ENCODE measurements around the gene SLC24A3.

Gene SLC24A3

GRCh38 chr20:19594896-19595295, 382.5 kb downstream of the SLC24A3 start:
- no peak for DNase-seq (ENCODE audit: low read depth in 2 of 2)

GRCh38 chr20:19598117-19598850, 385.8 kb downstream of the SLC24A3 start:
- no peak for DNase-seq (ENCODE audit: low read depth in 2 of 2)

- no peak for DNase-seq (ENCODE audit: low read depth in 2 of 2)
These were observed 386.8 kb downstream of the SLC24A3 start for GRCh38 chr20:19599200-19599599.

GRCh38 chr20:19600042-19600441, 387.6 kb downstream of the SLC24A3 start:
- DNase-seq (ENCODE audit: low read depth in 2 of 2) = no peak

GRCh38 chr20:19601126-19601810, 388.8 kb downstream of the SLC24A3 start:
- DNase-seq (ENCODE audit: low read depth in 2 of 2) = no peak

GRCh38 chr20:19602675-19603375, 390.4 kb downstream of the SLC24A3 start:
- no peak for DNase-seq (ENCODE audit: low read depth in 2 of 2)

GRCh38 chr20:19603376-19603750, 390.9 kb downstream of the SLC24A3 start:
- no peak for DNase-seq (ENCODE audit: low read depth in 2 of 2)

- no peak for DNase-seq (ENCODE audit: low read depth in 2 of 2)
These were observed 393.5 kb downstream of the SLC24A3 start for GRCh38 chr20:19605786-19606485.

DNA sequence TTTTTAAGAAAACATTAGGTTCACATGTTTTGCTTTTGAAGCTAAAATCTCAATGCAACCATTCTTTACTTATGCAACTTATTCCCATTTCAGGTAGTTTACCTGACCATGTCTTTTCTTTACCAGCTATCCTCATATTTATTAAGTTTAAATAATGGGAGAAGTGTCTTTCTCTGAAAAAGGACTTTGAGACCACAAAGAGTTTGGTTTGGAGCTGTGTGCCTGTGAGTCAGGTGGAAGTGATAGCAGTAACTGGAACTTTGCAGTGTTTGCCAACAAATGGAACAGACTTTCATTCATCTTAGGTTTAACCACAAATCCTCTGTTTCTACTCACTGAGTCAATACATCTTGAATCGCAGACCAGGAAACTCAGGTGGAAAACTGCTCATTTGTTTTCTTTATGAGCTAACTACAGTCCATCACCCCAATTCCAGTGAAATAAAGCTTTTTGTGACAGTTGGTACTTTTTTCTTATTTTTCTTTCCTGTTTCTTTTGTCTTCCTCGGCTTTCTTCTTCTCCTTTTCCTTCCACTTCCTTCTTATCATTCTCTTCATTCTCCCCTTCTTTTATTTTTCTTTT, 397.3 kb downstream of the SLC24A3 start:
- no peak for DNase-seq (ENCODE audit: low read depth in 2 of 2)

DNA sequence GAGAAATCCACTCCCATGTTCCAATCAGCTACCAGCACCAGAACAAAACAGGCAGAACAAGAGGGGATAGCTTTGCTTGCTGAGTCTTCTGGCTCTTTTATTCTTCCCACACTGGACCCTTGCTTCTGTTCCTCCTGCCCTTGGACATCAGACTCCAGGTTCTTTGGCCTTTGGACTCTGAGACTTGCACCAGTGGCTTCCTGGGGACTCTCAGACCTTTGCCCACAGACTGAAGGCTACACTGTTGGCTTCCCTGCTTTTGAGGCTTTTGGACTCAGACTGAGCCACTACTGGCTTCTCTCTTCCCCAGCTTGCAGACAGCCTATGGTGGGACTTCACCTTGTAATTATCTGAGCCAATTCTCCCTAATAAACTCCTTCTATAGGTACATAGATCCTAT, 403.2 kb downstream of the SLC24A3 start:
- no peak for DNase-seq (ENCODE audit: low read depth in 2 of 2)

GRCh38 chr20:19616081-19616480, 403.6 kb downstream of the SLC24A3 start:
- no peak for DNase-seq (ENCODE audit: low read depth in 2 of 2)

DNA sequence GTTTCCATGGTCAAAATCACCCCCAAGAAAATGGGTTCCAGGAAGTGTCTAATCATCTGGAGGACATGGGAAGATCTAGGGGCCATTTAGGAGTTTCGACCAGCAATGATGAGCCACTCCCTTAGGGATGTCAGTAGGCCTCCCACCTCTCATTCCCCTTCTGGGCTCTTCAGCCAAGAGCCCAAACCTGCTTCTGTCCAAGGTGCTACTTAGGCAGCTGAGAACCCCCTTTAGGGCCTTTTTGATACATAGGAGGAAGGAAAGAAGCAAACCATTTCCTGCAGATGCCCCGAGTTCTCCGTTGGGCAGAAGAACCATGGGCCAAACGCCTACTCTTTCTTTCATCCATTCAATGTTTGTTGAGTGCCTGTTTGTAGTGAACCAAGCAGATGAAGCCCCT, 404.2 kb downstream of the SLC24A3 start:
- no peak for DNase-seq (ENCODE audit: low read depth in 2 of 2)

DNA sequence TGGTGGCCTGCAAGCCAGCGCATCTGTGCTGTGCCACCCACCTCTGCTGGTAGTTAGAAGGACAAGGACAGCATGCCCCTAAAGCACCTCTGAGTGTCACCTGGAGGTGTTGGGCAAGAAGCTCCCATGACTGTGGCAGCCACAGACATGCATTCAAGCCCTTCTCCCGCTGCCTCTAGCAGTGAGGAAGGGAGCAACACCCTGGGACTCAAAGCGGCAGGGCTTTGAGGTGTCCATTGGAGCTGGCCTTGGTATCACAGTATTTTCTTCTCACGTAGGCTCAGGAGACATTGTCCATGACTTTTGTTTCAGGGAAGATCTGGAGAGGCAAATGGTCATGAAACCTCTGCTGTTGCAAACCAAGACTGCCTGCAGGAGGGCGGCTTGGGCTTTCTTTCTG, 404.8 kb downstream of the SLC24A3 start:
- no peak for DNase-seq (ENCODE audit: low read depth in 2 of 2)

- DNase-seq (ENCODE audit: low read depth in 2 of 2) = no peak
These were observed 406.3 kb downstream of the SLC24A3 start for GRCh38 chr20:19618711-19619110.

- DNase-seq (ENCODE audit: low read depth in 2 of 2) = no peak
These were observed 407.5 kb downstream of the SLC24A3 start for GRCh38 chr20:19619904-19620430.

DNA sequence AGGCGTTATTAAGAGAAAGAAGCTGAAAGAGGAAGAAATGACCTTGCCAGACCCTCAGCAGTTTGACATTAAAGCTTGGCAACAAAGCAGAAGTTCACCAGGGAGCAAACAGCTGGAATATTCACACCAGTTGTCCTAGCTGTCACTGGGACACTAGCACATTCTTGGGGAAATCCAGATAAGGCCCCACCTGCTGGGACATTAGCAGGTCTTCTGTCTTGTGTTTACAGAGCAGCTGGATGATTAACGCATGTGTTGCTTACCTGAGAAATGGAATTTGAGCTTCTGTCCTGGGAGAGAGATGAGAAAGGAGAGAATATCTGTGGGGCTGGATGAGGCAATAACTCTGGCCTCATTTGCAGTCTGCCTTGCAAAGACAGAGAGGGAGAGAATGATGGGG, 408.0 kb downstream of the SLC24A3 start:
- no peak for DNase-seq (ENCODE audit: low read depth in 2 of 2)

- no peak for DNase-seq (ENCODE audit: low read depth in 2 of 2)
These were observed 408.6 kb downstream of the SLC24A3 start for GRCh38 chr20:19621072-19621471.

GRCh38 chr20:19624221-19624965, 412.0 kb downstream of the SLC24A3 start:
- no peak for DNase-seq (ENCODE audit: low read depth in 2 of 2)

GRCh38 chr20:19625426-19625825, 413.0 kb downstream of the SLC24A3 start:
- no peak for DNase-seq (ENCODE audit: low read depth in 2 of 2)

DNA sequence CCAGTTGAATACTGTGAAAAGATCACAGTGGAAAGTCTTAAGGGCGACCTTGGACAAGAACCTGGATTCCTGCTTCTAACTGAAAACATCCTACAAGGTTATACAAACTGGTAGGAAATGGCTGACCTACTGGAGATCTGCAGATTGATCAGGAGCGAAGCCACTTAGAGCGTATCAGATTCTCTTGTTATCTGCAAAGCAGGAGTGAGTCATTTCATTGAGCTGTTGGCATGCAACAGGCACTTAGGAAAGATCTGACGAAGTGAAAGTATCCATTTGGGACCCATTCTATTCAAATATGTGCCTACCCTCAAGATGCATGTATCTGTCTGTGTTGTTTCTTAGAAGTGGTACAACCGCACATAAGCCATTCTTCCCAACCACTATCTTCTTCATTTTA, 414.5 kb downstream of the SLC24A3 start:
- no peak for DNase-seq (ENCODE audit: low read depth in 2 of 2)

DNA sequence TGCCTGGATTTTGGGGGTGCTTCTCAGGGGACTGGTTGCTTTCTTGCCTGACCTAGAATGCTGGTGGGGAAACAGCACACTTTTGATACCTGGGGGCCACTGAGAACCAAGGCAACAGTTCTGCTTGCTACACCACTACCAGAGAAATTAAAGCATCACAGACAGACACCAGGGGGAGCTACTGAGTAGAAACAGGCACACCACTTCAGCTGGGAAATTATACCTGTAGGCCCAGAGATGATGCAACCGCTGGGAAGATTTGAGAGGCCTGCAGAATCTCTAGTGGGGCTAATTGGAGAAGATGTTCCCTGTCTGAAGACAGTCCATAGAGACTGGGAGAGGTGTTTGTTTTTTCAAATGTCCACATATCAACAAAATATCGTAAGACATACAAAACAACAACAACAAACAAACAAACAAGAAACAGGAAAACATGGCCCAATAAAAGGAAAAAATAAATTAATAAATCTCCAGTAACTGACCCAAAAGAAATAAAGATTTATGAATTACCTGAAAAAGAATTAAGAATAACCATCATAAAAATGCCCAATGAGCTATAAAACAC, 416.2 kb downstream of the SLC24A3 start:
- DNase-seq (ENCODE audit: low read depth in 2 of 2) = peak in 1 of 2 donors; percentile 1

Data from stimulated activated CD8-positive, alpha-beta memory T cell treated with anti-CD3 and anti-CD28 coated beads, Interleukin-7, amount 100 ng/mL, for 1 hour (primary cell).